ENCODE data around the gene CRY2. TPM values are rescaled to one million over a fixed set of nuclear protein-coding genes. Genes with fewer than 3 reads are reported as not detected.
A peak's percentile ranks its signal among the peaks of the same experiment; 100 is the strongest.
"Not testable (repeated sequence)": the region's sequence is repeated elsewhere in the genome, so short reads cannot be mapped to it uniquely, and the experiment has no call there.

CRY2 gene
- total RNA-seq, 1 experiment from 2014 or later, result 6.4 TPM

DNA sequence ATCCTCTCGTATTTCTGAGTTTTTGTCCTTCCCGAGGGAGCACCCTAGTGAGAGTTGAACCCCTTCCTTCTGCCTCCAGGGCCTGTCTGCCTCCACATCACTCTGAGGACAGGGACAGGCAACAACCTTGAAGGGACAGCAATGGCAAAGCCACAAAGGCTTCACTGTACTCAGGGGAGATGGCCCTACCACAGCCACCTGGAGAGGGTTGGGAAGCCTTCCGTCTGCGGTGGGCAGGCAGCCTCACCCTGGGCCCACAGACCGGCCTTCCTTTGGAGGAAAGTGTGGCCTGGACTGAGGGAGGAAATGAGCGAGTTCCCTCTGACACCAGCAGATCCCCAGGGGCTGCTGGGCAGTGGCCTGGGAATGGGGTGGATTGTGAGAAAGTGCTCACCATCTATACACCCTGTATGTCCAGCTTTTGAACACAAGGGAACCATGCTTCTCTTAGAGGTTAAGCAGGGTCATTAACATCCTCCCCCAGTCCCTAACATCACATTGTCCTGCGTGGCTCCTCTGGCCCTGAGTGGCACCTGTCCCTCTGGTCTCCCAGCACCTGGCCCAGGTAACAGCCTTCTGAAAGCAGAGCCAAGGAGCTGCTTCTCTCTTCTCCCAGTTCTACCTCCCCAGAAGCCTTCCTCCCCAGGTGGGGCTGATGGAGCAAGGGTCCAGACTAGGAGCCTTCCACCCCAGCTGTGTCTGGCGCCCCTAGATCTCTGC lies 35.5 kb upstream of the CRY2 start:
- no peak for DNase-seq (ENCODE audit: low read depth)

DNA sequence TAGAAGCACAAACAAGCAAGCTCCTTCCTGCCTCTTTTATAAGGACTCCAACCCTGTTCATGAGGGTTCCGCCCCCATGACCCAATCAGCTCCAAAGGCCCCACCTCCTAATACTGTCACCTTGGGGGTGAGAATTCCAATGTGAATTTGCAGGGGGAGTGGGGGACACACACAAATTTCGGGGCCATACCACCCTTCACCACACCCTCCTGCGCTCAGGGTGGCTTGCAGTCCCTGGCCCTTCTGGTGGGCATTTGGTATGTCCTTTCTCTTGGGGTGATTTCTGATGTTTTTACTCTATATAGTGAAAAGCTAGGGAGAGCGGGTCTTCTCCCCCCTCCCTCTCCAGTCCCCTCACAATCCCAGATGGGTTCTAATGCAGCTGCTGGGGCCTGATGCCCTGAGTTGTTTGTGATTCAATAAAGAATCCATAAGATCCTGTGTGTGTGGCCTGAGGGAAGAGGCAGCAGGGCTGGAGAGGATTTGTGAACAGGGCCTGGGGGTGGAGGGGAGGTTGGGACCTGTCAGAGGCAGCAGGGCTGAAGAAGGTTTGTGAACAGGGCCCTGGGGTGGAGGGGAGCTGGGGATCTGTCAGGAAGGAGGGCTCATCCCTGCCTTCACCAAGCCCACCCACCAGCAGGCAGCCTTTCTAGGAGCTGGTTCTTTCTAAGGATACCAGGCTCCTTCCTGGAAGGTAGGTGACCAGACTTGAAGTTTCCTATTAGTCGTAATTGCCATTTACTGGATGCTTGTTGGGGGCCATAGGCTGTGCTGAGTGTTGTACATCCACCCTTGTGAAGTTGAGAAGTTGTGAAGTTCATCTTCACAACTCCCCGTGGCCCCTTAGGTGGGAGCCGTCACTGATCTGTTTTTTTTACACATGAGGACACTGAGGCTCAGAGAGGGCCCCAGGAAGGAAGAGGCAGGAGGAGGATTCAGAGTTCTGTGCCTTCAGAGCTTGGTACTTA lies 34.4 kb upstream of the CRY2 start:
- no peak for DNase-seq (ENCODE audit: low read depth)

DNA sequence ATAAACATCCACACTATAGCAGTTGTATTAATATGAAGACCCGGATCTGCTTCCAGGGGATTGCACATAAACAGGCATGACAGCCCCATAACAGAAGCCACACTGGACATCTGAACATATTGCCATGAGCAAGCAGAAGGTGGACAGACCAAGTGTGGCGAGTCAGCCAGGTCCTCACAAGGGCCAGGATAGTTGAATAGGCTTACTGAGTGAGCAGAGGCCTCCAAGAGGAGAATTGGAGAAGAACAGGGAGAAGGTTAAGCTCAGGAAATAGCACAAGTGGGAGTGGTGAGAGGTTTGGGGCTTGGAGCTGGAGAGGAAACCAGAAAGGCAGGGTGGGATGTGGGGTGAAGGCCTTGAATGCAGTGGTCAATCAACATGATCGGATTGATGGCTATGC lies 31.5 kb upstream of the CRY2 start:
- peak; percentile 24 for DNase-seq (ENCODE audit: low read depth)

DNA sequence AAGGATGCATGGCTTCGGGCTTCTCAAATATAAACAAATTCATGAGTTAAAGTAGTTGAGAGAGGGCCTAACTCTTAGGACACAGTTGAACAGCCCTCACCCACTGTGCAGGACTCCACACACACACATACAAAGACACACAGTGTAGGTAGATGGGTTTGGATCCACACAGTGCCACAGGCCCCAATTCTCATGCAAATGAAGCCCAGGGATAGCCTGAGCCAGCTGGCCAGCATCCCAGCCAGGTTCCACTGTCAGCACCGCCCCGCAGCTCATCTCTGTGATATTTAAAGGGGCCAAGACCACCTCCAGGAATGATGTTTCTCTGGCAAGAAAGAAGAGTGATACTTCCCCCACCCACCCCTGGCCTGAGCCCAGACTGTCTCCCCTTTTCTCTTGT lies 30.7 kb upstream of the CRY2 start:
- DNase-seq (ENCODE audit: low read depth), result no peak

DNA sequence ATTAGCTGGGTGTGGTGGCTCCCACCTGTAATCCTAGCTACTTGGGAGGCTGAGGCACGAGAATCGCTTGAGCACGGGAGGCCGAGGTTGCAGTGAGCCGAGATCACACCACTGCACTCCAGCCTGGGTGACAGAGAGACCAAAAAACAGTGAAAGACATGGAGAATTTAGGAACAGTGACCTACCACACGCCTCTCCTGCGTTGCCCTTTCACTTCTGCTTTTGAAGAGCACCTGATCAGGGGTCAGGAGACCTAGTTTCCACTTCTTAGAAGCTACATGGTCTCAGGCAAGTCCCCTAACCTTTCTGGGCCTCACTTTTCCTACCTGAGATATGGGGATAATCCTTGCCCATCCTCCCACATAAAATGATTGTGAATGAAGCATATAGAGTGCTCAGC lies 30.1 kb upstream of the CRY2 start:
- DNase-seq (ENCODE audit: low read depth), result no peak

DNA sequence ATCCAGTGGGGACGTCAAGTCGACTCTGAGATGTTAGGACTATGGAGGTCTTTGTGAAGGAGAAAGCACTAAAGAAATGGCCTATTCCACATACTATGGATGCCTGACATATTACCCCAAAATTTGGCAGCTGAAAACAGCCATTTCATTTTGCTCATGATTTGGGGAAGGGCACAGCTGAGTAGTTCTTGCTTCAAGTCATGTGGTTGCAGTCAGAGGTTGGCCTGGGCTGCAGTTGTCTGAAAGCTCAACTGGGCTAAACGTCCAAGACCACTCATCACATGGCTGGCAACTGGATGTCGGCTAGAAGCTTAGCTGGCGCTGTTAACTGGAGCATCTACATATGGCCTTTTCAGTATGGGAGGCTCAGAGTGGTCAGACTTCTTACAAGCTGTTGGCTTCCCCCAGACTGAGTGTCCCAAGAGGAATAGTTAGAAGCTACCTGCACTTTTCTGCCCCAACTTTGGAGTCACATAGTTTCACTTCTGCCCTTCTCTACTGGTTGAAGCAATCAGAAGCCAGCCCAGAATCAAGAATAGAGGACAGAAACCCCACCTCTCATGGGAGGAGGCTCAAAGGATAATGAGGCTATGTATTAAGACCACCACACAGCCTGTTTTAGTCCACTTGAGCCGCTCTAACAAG lies 28.2 kb upstream of the CRY2 start:
- no peak for DNase-seq (ENCODE audit: low read depth)

DNA sequence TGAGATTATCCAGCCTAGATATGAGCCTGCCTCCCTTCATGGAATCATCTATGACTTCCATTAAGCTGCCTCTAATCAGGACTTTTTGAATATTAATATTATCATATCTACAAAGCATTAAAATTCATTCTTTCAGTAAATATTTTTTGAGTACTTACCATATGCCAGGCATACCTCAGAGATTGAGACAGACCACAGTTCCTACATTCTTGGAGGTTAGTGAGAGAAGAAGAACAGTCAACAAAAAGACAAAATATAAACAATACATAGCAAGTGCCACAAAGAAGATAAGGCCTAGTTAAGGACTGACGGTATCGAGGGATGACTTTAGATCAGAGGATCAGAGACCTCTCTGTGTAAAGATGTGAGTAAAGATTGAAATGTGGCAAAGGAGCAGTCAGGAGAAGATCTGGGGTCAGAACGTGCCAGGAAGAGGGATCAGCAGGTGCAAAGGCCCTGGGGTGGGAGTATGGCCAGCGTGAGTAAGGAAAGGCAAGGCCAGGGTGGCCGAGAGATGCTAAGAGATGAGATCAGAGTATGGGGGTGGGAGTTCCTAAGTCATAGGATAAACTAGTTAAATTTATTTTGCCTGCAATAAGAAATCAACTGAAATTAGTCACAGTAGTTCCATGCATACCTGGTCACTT lies 26.9 kb upstream of the CRY2 start:
- no peak for DNase-seq (ENCODE audit: low read depth)

DNA sequence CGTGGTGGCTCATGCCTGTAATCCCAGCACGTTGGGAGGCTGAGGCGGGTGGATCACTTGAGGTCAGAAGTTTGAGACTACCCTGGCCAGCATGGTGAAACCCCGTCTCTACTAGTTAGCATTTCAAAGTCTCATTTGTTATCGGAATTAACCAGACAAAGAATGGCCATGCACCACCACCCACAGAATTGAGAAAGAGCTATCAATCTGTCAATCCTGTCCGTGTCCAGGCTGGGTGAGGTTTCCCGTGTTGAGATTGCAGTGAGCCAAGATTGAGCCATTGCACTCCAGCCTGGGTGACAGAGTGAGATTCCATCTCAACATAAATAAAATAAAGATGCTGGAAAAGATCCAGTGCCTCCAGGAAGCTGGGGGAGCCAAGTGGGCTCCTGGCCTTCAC lies 20.8 kb upstream of the CRY2 start:
- not testable (repeated sequence) for DNase-seq (ENCODE audit: low read depth)

DNA sequence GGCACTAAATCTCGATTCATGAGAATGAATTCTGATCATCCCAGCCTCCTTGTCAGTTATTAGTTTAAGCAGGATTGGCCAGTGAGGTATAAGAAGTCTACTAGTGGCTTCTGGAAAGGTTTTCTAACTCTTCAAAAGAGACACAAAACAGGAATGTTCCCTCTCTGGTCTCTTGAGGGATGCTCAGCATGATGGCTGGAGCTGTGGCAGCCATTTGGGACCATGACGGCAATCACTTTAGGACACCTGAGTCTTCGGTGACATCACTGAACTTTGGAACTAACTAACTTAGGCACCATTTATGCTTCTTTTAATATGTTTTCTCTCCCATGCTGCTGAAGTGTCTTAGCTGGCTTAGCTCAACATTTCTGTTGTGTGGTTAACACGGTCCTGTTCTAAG lies 20.2 kb upstream of the CRY2 start:
- DNase-seq (ENCODE audit: low read depth), result no peak

DNA sequence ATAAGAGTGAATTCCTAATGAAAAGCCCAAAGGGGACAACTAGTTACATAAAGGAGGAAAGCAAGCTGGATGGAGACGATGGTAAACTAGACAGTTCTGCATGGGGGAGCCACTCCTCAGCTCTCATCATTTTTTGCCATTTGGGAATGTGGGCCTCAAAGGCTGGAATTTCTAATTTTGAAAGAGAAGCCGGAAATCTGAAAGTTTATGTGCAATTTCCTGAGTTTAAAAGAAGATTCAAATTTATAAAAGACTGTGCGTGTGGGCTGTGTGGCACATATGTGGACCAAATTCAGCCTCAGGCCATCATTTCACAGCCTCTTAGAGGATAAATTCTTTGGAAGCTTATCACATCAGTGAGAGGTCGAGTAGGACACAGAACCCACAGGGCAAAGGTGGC lies 18.3 kb upstream of the CRY2 start:
- peak; percentile 26 for DNase-seq (ENCODE audit: low read depth)

DNA sequence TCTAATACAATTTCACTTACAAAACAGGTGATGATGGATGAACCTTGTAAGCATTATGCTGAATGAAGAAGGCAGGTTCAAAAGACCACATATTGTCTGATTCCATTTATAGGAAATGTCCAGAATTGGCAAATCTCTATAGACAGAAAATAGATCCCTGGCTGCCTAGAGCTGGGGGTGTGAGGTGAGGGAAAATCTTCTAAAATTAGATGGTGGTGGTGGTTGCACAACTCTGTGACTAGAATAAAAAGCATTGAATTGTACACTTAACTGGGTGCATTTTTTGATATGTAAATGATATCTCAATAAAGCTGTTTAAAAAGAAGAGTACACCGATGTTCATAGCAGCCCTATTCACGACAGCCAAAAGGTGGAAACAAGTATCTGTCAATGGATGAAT lies 16.7 kb upstream of the CRY2 start:
- DNase-seq (ENCODE audit: low read depth), result no peak

DNA sequence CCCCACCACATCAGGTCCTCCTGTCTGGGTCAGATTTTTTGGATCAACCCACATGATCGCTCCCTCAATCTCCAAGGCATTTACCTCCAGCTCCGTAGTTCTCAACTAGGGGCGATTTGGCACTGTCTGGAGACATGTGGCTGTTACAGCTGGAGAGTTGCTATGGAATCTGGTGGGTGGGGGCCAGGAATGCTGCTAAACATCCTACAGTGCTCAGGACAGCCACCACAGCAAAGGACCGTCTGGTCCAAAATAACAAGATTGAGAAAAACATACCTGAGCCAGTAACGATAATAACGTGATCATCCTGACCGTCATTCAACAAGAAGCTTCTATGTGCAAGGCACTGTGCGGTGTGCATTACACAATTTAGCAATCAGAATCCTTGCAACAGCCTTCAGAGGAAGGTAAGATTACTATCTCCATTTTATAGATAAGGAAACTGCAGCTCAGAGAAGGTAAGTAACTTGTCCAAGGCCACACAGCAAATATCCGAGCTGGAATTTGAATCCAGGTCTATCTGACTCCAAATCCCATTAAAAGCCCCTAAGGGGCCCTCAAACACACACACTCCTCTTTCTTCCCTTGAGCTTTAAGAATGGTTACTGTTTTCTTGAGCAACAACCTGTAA lies 14.3 kb upstream of the CRY2 start:
- no peak for DNase-seq (ENCODE audit: low read depth)

DNA sequence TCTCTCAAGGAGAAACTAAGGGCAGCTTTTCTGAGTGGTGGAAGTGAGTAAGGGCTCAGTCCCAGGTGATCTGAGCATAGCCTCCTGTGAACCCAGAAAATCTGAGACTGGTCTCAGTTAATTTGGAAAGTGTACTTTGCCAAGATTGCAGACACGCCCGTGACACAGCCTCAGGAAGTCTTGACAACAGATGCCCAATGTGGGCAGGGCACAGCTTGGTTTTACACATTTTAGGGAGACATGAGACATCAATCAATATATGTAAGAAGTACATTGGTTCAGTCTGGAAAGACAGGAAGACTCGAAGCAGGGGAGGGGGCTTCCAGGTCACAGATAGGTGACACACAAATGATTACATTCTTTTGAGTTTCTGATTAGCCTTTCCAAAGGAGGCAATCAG lies 13.5 kb upstream of the CRY2 start:
- DNase-seq (ENCODE audit: low read depth), result no peak

DNA sequence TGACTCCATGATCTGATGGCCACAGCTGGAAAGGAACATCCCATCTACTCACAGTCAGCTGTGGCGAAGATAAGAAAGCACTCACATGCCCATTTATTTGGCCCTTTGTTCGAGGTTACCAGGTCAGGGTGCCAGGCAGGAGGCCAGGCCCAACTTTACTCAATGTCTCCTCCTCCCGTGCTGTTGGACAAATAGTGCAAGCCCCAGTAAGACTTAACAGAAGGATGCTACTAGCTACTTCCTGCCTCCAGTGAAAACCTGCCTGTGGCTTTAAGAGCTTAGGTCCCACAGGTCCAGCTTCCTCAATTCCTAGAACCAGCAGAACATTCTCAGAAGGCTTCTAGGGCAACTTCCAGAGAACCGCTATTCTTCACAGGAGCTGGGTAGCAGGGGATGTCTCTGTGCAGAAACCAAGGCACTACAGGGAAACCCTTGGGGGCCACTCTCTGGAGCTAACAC lies 12.9 kb upstream of the CRY2 start:
- no peak for DNase-seq (ENCODE audit: low read depth)

DNA sequence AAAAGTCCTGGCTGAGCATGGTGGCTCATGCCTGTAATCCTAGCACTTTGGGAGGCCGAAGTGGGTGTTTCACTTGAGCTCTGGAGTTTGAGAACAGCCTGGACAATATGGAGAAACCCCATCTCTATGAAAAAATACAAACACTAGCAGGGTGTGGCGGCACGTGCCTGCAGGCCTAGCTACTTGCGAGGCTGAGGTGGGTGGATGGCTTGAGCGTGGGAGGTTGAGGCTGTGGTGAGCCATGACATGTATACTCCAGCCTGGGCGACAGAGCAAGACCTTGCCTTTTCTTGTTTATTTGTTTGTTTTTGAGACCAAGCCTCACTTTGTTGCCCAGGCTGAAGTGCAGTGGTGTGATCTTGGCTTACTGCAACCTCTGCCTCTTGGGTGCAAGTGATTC lies 8.1 kb upstream of the CRY2 start:
- DNase-seq (ENCODE audit: low read depth), result no peak

DNA sequence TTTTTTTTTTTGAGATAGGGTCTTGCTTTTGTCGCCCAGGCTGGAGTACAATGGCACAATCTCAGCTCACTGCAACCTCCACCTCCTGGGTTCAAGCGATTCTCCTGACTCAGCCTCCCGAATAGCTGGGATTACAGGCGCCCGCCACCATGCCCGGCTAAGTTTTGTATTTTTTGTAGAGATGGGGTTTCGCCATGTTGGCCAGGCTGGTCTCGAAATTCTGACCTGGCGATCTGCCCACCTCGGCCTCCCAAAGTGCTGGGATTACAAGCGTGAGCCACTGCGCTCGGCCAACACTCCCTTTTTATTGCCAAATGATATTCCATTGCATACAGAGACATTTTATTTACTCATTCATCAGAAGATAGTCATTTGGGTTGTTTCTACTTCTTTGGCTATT lies 7.0 kb upstream of the CRY2 start:
- DNase-seq (ENCODE audit: low read depth), result not testable (repeated sequence)

DNA sequence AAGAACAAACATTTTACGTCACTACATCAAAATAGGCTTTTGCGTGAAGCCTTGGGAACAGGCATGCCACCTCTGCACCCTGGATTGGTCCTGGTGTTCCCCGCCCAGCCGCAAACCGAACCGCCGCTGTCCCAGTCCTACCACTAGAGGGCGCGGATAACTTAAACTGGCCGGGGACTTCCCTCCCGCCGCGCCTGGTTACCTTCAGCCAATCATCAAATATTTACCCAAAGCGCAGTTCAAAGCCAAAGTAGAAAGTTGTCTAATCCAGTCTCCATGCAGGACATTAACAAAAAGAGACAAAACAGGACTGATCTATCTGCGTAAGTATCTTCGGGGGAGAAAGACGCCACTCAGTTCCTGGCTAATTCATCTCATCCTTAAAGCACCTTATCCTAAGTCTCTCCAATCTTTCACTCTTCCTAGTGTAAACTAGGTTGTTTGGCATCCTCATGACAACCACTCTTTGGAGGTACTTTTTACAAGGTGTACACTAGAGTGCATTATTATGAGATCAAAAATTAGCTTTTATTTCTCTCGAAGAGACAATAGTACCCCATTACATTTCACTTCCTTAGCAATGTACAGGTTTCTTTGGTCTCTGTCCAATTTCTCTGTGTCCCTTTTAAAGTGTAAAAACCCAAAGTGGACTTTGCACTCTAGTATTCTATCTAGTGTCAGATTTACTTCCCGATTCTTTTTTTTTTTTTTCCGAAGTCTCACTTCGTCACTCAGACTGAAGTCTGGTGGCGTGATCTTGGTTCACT lies 3.9 kb upstream of the CRY2 start:
- DNase-seq (ENCODE audit: low read depth), result peak; percentile 81

DNA sequence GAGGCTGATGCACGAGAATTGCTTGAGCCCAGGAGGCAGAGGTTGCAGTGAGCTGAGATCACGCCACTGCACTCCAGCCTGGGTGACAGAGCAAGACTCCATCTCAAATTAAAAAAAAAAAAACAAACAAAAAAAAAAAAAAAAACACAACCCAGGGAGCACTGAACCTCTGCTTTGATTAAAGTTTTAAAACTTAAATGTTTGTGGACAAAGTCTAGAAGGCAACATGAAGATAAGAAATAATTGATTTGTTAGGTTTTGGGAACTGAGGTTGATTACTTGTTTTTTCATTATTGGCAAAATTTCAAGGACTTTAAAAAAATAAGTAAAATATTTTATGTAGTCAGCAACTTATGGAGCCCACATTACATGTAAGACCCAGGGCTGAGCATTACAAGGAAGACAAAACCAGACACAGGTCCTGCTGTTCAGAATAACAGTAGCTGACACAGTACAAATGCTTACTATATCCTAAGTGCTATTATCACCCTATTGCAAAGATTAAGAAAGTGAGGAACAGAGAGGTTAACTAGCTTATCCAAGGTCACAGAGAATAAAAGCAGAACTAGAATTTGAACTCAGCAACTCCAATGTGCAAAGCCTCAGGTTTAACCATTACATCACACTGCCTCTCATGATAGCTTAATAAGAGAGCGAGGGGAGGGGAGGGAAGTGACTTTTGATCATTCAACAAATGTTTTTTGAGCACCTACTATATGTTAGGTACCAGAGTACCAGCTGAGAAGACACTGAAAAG lies 2.3 kb upstream of the CRY2 start:
- DNase-seq (ENCODE audit: low read depth), result no peak

DNA sequence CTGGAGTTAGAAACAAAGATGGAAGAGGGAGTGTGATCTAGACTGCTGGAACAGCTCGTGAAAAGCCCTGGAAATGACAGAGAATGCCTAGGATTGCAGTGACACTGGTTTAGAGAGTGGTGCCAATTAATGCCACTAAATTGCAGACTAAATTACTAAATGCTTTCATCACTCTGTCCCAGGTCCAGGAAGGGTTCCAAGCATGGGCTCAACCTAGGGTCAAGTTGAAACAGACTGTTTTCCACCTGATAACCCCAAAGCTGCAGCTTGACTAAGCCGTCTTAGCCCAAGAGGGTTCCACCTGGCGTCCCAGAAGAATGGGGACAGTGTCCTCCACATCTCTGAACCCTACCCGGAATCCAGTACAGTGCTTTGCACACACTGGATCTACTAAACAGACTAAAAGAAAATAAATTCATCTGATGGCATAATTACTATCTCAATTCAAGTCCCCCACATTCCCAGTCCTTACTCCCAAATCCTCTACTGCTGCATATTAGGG lies 1.1 kb upstream of the CRY2 start:
- DNase-seq (ENCODE audit: low read depth), result no peak

DNA sequence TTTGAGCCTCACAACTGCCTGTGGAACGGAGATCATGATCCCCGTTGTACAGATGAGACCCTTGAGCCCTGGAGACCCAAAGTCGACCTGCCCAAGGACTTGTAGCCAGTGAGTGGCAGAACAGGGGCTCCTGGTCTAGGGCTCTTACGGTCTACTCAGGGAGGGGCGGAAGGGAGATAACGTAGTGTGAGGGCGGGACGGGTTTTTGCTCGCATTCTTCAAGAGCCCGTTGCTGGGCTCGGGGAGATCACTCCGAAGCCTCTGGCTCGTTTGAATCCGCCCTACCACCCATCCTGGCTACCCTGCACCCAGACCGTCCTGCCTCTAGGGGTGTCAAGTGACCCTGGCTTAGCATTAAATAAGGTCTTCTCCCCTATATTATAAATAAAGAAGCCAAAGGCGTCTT lies 639 bp downstream of the CRY2 start:
- DNase-seq (ENCODE audit: low read depth), result peak; percentile 51

All from RPMI7951 (cell line).